ENCODE results near the gene SMPD1.

SMPD1 gene

DNA sequence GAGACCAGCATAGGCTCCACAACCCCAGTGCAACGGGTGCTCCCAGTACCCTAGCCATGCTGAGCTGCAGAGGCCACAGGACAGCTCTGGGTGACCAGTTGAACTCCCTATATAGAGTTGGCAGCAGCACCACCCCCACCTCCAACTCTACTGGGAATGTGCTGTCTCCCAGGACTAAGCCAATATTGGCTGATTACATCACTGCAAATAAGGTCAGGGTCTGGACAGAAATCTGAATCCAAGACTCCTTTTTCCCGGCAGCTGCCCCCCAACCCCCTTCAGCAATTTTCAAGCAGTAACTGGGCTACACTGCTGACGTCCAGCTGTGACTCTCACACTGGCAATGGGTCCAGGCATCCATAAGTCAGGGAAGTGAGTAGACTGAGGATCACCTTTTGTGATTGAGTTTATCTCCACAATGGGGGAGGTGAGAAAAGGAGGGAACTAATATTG is 50.7 kb downstream of the SMPD1 start, which contains the start of gene HPX:
Gene HPX (minus strand): TSS at position 82 of the 453 bp plus-strand sequence. CDS start 24 bp downstream, at position 58.
- TF ChIP-seq, protein P1, sequence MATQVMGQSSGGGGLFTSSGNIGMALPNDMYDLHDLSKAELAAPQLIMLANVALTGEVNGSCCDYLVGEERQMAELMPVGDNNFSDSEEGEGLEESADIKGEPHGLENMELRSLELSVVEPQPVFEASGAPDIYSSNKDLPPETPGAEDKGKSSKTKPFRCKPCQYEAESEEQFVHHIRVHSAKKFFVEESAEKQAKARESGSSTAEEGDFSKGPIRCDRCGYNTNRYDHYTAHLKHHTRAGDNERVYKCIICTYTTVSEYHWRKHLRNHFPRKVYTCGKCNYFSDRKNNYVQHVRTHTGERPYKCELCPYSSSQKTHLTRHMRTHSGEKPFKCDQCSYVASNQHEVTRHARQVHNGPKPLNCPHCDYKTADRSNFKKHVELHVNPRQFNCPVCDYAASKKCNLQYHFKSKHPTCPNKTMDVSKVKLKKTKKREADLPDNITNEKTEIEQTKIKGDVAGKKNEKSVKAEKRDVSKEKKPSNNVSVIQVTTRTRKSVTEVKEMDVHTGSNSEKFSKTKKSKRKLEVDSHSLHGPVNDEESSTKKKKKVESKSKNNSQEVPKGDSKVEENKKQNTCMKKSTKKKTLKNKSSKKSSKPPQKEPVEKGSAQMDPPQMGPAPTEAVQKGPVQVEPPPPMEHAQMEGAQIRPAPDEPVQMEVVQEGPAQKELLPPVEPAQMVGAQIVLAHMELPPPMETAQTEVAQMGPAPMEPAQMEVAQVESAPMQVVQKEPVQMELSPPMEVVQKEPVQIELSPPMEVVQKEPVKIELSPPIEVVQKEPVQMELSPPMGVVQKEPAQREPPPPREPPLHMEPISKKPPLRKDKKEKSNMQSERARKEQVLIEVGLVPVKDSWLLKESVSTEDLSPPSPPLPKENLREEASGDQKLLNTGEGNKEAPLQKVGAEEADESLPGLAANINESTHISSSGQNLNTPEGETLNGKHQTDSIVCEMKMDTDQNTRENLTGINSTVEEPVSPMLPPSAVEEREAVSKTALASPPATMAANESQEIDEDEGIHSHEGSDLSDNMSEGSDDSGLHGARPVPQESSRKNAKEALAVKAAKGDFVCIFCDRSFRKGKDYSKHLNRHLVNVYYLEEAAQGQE (IDR thresholded peaks at IDR 0.05; ENCODE audit: insufficient read depth in 1 of 2, low read depth in 2 of 2, low read length in 2 of 2): no peak
- no peak for TF ChIP-seq SIN3A (IDR thresholded peaks at IDR 0.05; ENCODE audit: borderline replicate concordance, insufficient read depth, low read length)
- TF ChIP-seq TAF1 (IDR thresholded peaks at IDR 0.05; ENCODE audit: borderline replicate concordance, insufficient read depth, low read length): no peak
- TF ChIP-seq POLR2AphosphoS5 (IDR thresholded peaks at IDR 0.05; ENCODE audit: low read depth, low read length): no peak
- TF ChIP-seq FOXP2 (optimal IDR thresholded peaks at IDR 0.05; ENCODE audit: borderline replicate concordance, extremely low read depth, extremely low read length, insufficient read depth): no peak

DNA sequence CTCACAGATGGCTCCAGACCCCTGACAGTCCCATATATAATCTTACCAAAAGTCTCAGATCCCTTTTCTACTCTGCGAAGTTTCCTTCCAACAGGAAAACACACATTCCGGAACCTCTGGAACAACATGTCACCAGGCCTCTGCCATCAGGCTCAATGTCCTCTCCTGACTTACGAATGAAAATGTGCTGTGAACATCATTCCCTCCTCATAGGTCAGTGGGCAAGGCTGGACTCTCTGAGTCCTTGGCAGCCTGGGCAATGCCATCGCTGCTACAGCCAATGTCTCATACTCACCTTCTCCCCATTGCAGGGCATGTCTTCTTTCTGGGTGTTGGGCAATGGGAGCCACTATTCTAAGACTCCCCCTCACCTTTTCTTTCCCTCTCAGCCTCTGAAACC is 52.2 kb downstream of the SMPD1 start:
- TF ChIP-seq SIN3A (IDR thresholded peaks at IDR 0.05; ENCODE audit: borderline replicate concordance, insufficient read depth, low read length) (no peak), FOXP2 (optimal IDR thresholded peaks at IDR 0.05; ENCODE audit: borderline replicate concordance, extremely low read depth, extremely low read length, insufficient read depth) (no peak)

DNA sequence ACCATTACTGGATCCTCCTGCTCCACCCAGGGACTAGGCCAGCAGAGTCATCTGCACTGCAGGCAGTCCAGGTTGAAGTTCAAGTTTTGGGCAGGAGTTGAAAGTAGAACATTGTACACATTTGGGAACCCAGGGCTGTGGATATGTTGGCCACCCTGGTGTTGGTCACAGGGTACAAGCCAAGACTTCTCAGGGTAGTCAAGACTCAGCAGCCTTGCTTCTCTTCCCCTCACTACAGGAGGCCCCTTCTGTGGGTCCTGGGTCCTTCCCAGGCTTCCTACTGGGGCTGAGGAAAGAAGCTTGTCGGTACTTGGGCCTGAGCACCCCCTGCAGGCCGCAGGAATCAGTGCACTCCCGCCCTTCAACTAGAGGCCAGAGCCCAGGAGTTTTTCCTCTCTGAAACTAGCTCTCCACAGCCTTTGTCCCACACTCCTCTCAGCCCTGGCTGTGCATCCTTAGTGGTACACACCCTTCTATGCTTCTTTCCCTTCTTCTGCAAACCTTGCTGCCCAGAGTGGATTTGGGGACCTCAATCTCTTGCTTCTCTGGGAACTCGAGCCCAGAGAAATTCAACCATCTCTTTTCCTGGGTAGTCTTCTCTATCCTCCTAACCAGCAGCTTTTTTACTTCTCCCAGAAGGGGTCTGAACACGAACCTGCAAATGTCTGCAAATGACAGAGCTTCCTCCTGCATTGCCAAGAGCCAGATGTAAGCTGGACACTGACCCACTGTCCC is 53.2 kb downstream of the SMPD1 start:
- TF ChIP-seq, protein P1 (IDR thresholded peaks at IDR 0.05; ENCODE audit: insufficient read depth in 1 of 2, low read depth in 2 of 2, low read length in 2 of 2): no peak
- no peak for TF ChIP-seq SIN3A (IDR thresholded peaks at IDR 0.05; ENCODE audit: borderline replicate concordance, insufficient read depth, low read length)
- TF ChIP-seq POLR2AphosphoS5 (IDR thresholded peaks at IDR 0.05; ENCODE audit: low read depth, low read length): no peak
- no peak for TF ChIP-seq FOXP2 (optimal IDR thresholded peaks at IDR 0.05; ENCODE audit: borderline replicate concordance, extremely low read depth, extremely low read length, insufficient read depth)
- TF ChIP-seq TAF1 (IDR thresholded peaks at IDR 0.05; ENCODE audit: borderline replicate concordance, insufficient read depth, low read length): no peak

Data from PFSK-1 (cell line).